ENCODE results near the gene ZNF488. TPM values are rescaled to one million over a fixed set of nuclear protein-coding genes. Genes with fewer than 3 reads are reported as not detected.

The ZNF488 gene
- total RNA-seq, 2 donors from 2014 or later: 0.53 to 1.2 TPM

- H3K4me3 ChIP-seq (ENCODE audit: low read length): no peak overlapping the region
- Mint-ChIP-seq H3K27me3 (ENCODE audit: insufficient read depth) (peaks cover 4% of the 10 kb centered on the region), H3K4me3 (no peak overlapping the region), H3K9me3 (no peaks in the 10 kb centered on the region), H3K27ac (no peak overlapping the region), H3K4me1 (peaks cover 2% of the 10 kb centered on the region), H3K36me3 (ENCODE audit: low read depth) (no peaks in the 10 kb centered on the region)
- H3K27me3 ChIP-seq (ENCODE audit: control insufficient read depth, insufficient read depth, low read length, poor library complexity, severe bottlenecking): no peaks in the 10 kb centered on the region
- WGBS, 2 experiments (ENCODE audit: insufficient coverage in 1 of 2, insufficient read length in 1 of 2): 93 to 96% methylated on average over 9 to 14 of the region's 14 CpGs
- TF ChIP-seq, protein P1, sequence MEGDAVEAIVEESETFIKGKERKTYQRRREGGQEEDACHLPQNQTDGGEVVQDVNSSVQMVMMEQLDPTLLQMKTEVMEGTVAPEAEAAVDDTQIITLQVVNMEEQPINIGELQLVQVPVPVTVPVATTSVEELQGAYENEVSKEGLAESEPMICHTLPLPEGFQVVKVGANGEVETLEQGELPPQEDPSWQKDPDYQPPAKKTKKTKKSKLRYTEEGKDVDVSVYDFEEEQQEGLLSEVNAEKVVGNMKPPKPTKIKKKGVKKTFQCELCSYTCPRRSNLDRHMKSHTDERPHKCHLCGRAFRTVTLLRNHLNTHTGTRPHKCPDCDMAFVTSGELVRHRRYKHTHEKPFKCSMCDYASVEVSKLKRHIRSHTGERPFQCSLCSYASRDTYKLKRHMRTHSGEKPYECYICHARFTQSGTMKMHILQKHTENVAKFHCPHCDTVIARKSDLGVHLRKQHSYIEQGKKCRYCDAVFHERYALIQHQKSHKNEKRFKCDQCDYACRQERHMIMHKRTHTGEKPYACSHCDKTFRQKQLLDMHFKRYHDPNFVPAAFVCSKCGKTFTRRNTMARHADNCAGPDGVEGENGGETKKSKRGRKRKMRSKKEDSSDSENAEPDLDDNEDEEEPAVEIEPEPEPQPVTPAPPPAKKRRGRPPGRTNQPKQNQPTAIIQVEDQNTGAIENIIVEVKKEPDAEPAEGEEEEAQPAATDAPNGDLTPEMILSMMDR (conservative IDR thresholded peaks at IDR 0.05): no peak
- no peak overlapping the region for H3K27ac ChIP-seq (ENCODE audit: low read depth, low read length)
- DNase-seq: no peak
- H3K4me1 ChIP-seq (ENCODE audit: control insufficient read depth, insufficient read depth, low read length): no peaks in the 10 kb centered on the region
- H3K9me3 ChIP-seq (ENCODE audit: control insufficient read depth, low read length): no peaks in the 10 kb centered on the region
- H3K36me3 ChIP-seq (ENCODE audit: control insufficient read depth, insufficient read depth, low read length): no peaks in the 10 kb centered on the region
- H3K9ac ChIP-seq (ENCODE audit: extremely low read depth, low read length, poor library complexity, severe bottlenecking): no peak overlapping the region
Measured at GRCh38 chr10:47413531-47414226, 29.6 kb upstream of the ZNF488 start.

DNA sequence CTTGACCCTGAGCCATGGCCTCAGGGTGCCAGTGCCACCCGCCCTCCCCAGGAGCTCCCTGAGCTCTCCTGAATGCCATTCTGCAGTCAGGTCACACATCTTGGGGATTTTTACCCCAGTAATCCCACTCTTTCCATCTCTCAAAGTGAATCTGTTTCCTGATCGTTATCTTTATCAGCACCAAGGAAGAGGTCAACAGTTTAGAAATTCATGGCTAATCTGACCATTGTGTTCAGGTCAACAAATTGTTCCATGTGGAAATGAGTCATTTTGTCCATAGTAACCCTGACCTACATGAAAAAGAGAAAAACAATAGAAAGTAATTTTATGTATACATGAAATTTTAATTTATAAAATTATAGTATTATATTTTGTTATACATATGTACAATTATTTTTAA is 28.8 kb upstream of the ZNF488 start:
- H3K4me3 Mint-ChIP-seq: no peak overlapping the region
- 77 to 92% methylated on average over 2 of the region's 2 CpGs for WGBS, 2 experiments (ENCODE audit: insufficient coverage in 1 of 2, insufficient read length in 1 of 2)
- DNase-seq: no peak
- H3K27me3 ChIP-seq (ENCODE audit: control insufficient read depth, insufficient read depth, low read length, poor library complexity, severe bottlenecking): no peaks in the 10 kb centered on the region
- no peaks in the 10 kb centered on the region for H3K36me3 ChIP-seq (ENCODE audit: control insufficient read depth, insufficient read depth, low read length)
- no peaks in the 10 kb centered on the region for H3K4me1 ChIP-seq (ENCODE audit: control insufficient read depth, insufficient read depth, low read length)
- TF ChIP-seq, protein P1 (conservative IDR thresholded peaks at IDR 0.05): no peak
- no peaks in the 10 kb centered on the region for H3K9me3 Mint-ChIP-seq
- no peaks in the 10 kb centered on the region for H3K9me3 ChIP-seq (ENCODE audit: control insufficient read depth, low read length)
- no peak overlapping the region for H3K27ac ChIP-seq (ENCODE audit: low read depth, low read length)
- no peak overlapping the region for H3K9ac ChIP-seq (ENCODE audit: extremely low read depth, low read length, poor library complexity, severe bottlenecking)
- H3K27ac Mint-ChIP-seq: no peak overlapping the region
- peaks cover 2% of the 10 kb centered on the region for H3K4me1 Mint-ChIP-seq
- H3K4me3 ChIP-seq (ENCODE audit: low read length): no peak overlapping the region
- no peaks in the 10 kb centered on the region for H3K36me3 Mint-ChIP-seq (ENCODE audit: low read depth)
- H3K27me3 Mint-ChIP-seq (ENCODE audit: insufficient read depth): peaks cover 4% of the 10 kb centered on the region

DNA sequence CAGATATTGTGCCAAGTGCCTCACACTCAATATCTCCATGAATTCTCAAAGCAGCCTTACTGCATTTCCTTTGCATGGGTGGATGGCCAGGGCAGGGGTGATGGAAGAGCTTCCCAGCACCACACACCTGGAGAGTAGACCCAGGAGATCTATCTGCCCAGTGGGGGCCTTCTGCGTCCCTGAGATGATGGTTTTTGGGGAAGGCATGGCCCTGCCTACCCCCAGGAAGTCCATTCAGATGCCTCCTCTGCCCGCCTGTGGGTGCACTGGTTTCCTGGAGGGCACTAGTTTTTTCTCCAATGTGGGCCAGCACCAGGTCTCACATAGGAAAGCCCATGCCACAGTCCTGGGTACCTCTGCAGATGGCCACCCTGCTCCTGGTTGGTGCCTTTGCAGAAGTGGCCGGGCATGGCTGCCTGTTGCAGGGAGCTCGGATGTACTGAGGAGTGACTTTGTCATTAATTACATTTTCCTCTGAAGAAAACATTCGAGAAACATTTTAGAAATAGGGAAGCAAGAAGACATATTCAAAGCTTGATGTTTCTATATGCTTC is 28.2 kb upstream of the ZNF488 start:
- DNase-seq: no peak
- H3K36me3 Mint-ChIP-seq (ENCODE audit: low read depth): no peaks in the 10 kb centered on the region
- Histone ChIP-seq H3K9me3 (ENCODE audit: control insufficient read depth, low read length) (no peaks in the 10 kb centered on the region), H3K36me3 (ENCODE audit: control insufficient read depth, insufficient read depth, low read length) (no peaks in the 10 kb centered on the region), H3K4me3 (ENCODE audit: low read length) (no peak overlapping the region), H3K27ac (ENCODE audit: low read depth, low read length) (no peak overlapping the region), H3K9ac (ENCODE audit: extremely low read depth, low read length, poor library complexity, severe bottlenecking) (no peak overlapping the region), H3K4me1 (ENCODE audit: control insufficient read depth, insufficient read depth, low read length) (no peaks in the 10 kb centered on the region), H3K27me3 (ENCODE audit: control insufficient read depth, insufficient read depth, low read length, poor library complexity, severe bottlenecking) (no peaks in the 10 kb centered on the region)
- TF ChIP-seq, protein P1 (conservative IDR thresholded peaks at IDR 0.05): no peak
- H3K27ac Mint-ChIP-seq: no peak overlapping the region
- peaks cover 4% of the 10 kb centered on the region for H3K27me3 Mint-ChIP-seq (ENCODE audit: insufficient read depth)
- H3K4me3 Mint-ChIP-seq: no peak overlapping the region
- H3K9me3 Mint-ChIP-seq: no peaks in the 10 kb centered on the region
- 89 to 94% methylated on average over 5 of the region's 5 CpGs for WGBS, 2 experiments (ENCODE audit: insufficient coverage in 1 of 2, insufficient read length in 1 of 2)
- peaks cover 2% of the 10 kb centered on the region for H3K4me1 Mint-ChIP-seq

All from endodermal cell (in vitro differentiated cells).